ENCODE data around the gene LRRK1. TPM values are rescaled to one million over a fixed set of nuclear protein-coding genes. Genes with fewer than 3 reads are reported as not detected.

The LRRK1 gene
- total RNA-seq, 1 donor from 2014 or later, result 6.6 TPM

DNA sequence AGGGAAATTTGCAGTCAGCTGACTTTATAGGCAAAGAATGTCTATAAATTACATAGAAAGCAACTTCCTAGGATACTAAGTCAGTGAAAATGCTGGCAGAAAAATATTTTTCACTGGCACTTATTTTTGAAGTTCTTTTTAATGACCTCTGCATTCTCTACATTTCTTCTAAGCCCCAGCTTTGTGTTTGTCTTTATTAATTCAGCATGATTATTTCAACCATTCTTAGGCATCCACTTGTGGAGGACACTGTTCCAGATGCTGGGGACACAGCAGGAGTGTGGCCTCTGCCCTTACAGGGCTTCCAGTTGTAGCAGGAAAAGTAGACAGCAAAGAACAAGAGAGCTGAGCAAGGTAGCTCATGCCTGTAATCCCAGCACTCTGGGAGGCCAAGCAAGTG lies 15.0 kb downstream of the LRRK1 start:
- no peak for DNase-seq (ENCODE audit: low read depth)
- Histone ChIP-seq H3K27me3 (ENCODE audit: control insufficient read depth, insufficient read depth, low read length) (no peaks in the 10 kb centered on the region), H3K4me3 (ENCODE audit: low read depth, low read length) (no peak overlapping the region), H3K36me3 (ENCODE audit: control insufficient read depth, insufficient read depth, low read length) (no peaks in the 10 kb centered on the region)
- TF ChIP-seq, protein P1, sequence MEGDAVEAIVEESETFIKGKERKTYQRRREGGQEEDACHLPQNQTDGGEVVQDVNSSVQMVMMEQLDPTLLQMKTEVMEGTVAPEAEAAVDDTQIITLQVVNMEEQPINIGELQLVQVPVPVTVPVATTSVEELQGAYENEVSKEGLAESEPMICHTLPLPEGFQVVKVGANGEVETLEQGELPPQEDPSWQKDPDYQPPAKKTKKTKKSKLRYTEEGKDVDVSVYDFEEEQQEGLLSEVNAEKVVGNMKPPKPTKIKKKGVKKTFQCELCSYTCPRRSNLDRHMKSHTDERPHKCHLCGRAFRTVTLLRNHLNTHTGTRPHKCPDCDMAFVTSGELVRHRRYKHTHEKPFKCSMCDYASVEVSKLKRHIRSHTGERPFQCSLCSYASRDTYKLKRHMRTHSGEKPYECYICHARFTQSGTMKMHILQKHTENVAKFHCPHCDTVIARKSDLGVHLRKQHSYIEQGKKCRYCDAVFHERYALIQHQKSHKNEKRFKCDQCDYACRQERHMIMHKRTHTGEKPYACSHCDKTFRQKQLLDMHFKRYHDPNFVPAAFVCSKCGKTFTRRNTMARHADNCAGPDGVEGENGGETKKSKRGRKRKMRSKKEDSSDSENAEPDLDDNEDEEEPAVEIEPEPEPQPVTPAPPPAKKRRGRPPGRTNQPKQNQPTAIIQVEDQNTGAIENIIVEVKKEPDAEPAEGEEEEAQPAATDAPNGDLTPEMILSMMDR (IDR thresholded peaks at IDR 0.05; ENCODE audit: insufficient read depth, low read length, poor library complexity, severe bottlenecking), result no peak

DNA sequence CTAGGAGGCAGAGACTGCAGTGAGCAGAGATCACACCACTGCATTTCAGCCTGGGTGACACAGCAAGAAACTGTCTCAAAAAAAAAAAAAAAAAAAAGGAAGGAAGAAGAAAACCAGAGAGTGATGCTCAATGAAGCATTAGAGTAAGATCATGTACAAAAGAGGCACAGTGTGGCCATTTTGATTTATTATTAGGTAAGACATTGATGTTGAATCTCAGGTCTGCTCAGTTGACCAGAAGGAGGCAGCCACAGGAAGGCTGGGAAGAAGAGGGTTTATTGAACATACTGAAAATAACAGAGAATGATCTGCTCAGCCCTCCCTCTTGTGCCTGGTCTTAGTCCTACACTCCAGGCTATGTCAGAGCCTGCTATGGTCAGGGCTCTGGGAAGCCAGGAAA lies 15.6 kb downstream of the LRRK1 start:
- Histone ChIP-seq H3K4me3 (ENCODE audit: low read depth, low read length) (no peak overlapping the region), H3K27me3 (ENCODE audit: control insufficient read depth, insufficient read depth, low read length) (no peaks in the 10 kb centered on the region), H3K36me3 (ENCODE audit: control insufficient read depth, insufficient read depth, low read length) (no peaks in the 10 kb centered on the region)
- TF ChIP-seq, protein P1 (IDR thresholded peaks at IDR 0.05; ENCODE audit: insufficient read depth, low read length, poor library complexity, severe bottlenecking), result no peak
- DNase-seq (ENCODE audit: low read depth), result no peak

DNA sequence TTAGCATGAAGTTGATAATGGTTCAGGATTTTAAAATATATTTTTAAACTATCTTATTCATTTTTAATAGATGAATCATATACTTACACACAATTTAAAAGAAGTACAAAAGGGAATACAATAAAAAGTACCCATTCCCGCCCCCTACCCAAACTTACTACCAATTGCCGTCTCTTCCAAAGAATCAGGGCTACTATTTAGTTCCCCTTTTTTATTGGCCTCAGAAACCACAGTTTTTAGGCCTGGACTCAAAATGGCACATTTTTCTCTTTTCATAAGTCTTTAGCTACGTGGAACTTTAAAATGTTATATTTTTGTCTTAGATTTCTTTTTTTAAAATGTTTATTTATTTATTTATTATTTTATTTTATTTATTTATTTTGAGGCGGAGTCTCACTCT lies 18.0 kb downstream of the LRRK1 start:
- TF ChIP-seq, protein P1 (IDR thresholded peaks at IDR 0.05; ENCODE audit: insufficient read depth, low read length, poor library complexity, severe bottlenecking), result no peak
- no peak for DNase-seq (ENCODE audit: low read depth)
- no peaks in the 10 kb centered on the region for H3K27me3 ChIP-seq (ENCODE audit: control insufficient read depth, insufficient read depth, low read length)
- H3K36me3 ChIP-seq (ENCODE audit: control insufficient read depth, insufficient read depth, low read length), result no peaks in the 10 kb centered on the region
- H3K4me3 ChIP-seq (ENCODE audit: low read depth, low read length), result no peak overlapping the region

DNA sequence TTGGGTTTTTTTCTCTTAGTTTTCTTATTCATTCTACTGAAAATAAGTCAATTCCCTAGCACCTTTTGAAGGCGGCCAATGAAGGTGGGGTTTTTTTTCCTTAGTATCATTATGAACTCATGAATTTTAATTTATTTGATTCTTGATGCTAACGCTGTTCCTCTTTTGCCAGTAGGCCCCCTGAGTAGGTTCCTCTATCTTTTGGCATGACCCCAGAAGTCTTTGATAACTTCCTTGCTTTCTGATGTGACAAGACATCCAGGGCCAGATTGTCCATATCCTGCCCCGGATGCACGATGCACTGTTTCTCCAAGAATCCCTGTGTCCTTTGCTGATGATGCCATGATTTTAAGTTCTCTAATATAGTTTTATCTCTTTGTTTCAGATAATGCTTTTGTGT lies 20.6 kb downstream of the LRRK1 start:
- TF ChIP-seq, protein P1 (IDR thresholded peaks at IDR 0.05; ENCODE audit: insufficient read depth, low read length, poor library complexity, severe bottlenecking), result no peak
- H3K4me3 ChIP-seq (ENCODE audit: low read depth, low read length), result no peak overlapping the region
- no peaks in the 10 kb centered on the region for H3K27me3 ChIP-seq (ENCODE audit: control insufficient read depth, insufficient read depth, low read length)
- DNase-seq (ENCODE audit: low read depth), result no peak
- H3K36me3 ChIP-seq (ENCODE audit: control insufficient read depth, insufficient read depth, low read length), result no peaks in the 10 kb centered on the region

DNA sequence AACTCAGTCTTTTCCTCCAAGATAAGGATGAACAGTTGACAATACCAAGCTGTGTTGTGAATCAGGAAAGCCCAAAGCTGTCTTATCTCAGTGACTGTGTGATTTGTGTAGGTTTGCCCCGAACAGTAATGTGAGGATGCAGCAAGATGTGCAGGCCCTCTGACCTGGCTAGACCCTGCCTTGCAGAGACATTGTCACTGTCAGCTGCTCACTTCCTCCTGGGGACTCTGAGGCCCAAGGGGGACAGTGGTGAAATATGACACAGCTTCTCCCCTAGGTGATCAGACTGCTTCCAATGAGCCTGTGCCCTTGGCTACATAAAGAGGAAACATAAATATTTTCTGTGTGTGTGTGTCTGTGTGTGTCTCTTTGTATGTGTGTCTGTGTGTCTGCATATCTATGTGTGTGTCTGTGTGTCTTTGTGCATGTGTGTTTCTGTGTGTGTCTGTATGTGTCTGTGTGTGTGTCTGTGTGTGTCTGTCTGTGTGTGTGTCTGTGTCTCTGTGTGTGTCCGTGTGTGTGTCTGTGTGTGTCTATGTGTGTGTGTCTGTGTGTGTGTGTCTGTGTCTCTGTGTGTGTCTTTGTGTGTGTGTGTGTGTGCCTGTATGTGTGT lies 21.7 kb downstream of the LRRK1 start:
- DNase-seq (ENCODE audit: low read depth), result no peak
- Histone ChIP-seq H3K4me3 (ENCODE audit: low read depth, low read length) (no peak overlapping the region), H3K36me3 (ENCODE audit: control insufficient read depth, insufficient read depth, low read length) (no peaks in the 10 kb centered on the region), H3K27me3 (ENCODE audit: control insufficient read depth, insufficient read depth, low read length) (no peaks in the 10 kb centered on the region)
- TF ChIP-seq, protein P1 (IDR thresholded peaks at IDR 0.05; ENCODE audit: insufficient read depth, low read length, poor library complexity, severe bottlenecking), result no peak

DNA sequence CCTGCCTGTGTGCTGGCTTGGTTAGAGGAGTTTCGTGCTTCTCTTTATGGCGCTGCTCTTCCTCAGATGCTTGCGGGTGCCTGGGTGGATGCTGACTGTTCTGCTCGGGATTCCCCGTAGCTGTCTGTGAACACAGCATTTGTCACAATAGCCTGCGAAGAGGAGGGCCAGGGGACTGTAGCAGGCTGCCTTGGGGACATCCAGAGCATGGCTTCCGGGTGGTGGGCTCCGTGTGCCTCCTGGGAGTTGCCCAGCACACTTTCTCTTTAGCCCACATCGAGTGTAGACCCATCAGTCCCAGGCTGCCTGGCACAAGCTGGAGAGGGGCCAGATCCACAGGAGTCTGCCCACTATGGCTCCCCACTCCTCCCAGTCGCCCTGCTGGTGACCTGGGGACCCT lies 22.4 kb downstream of the LRRK1 start:
- no peak for DNase-seq (ENCODE audit: low read depth)
- TF ChIP-seq, protein P1 (IDR thresholded peaks at IDR 0.05; ENCODE audit: insufficient read depth, low read length, poor library complexity, severe bottlenecking), result no peak
- Histone ChIP-seq H3K36me3 (ENCODE audit: control insufficient read depth, insufficient read depth, low read length) (no peaks in the 10 kb centered on the region), H3K27me3 (ENCODE audit: control insufficient read depth, insufficient read depth, low read length) (no peaks in the 10 kb centered on the region), H3K4me3 (ENCODE audit: low read depth, low read length) (no peak overlapping the region)

Measured in kidney epithelial cell (primary cell).